ENCODE data around the gene TAF11L3.
"Not testable (repeated sequence)": the region's sequence is repeated elsewhere in the genome, so short reads cannot be mapped to it uniquely, and the experiment has no call there.

Gene TAF11L3

GRCh38 chr5:17526504-17526903, 8.3 kb downstream of the TAF11L3 start:
- not testable (repeated sequence) for H3K27me3 ChIP-seq (ENCODE audit: insufficient read depth, poor library complexity, severe bottlenecking); H3K4me3 ChIP-seq (replicated peaks; ENCODE audit: insufficient read depth, low read length); H3K27ac ChIP-seq (replicated peaks)
- peak in 1 of 2 experiments; percentile 34 for DNase-seq (ENCODE audit: low read depth in 1 of 2, low spot score in 1 of 2)

- H3K27me3 ChIP-seq (ENCODE audit: insufficient read depth, poor library complexity, severe bottlenecking); H3K4me3 ChIP-seq (replicated peaks; ENCODE audit: insufficient read depth, low read length); H3K27ac ChIP-seq (replicated peaks); DNase-seq (ENCODE audit: low read depth in 1 of 2, low spot score in 1 of 2): not testable (repeated sequence)
Observed at GRCh38 chr5:17528369-17528768, 10.2 kb downstream of the TAF11L3 start, which contains the start of gene TAF11L6. TSS of gene TAF11L6 (plus strand) at chr5:17528669.

Measured in HL-60 (cell line).